Heart right ventricle (tissue), 16 donors: Measurements from ENCODE around the gene GLRA3. TPM values are rescaled to one million over a fixed set of nuclear protein-coding genes. Genes with fewer than 3 reads are reported as not detected.

Experiments
- ATAC-seq, 8 donors: fragments of 200-7000 bp; cut with Tn5 transposase; one replicate each; pipeline ENCODE4 v1.9.1; 2020; ENCODE audit warnings: mild to moderate bottlenecking in 8 of 8, moderate library complexity in 8 of 8, moderate number of reproducible peaks in 1 of 8
- DNase-seq, 2 donors: peaks; one replicate each; pipeline ENCODE4 v3.0.0-alpha.2; 2020
- H3K27ac ChIP-seq, 10 donors: fragments of 200-600 bp; sonication (generic) in 2 of 10; one replicate each; pipeline versions ENCODE4 v1.5.0 to v1.8.0; 2020 to 2022; ENCODE audit warnings: mild to moderate bottlenecking in 3 of 10
- H3K27me3 ChIP-seq, 7 donors: fragments of 200-600 bp; one replicate each; pipeline ENCODE4 v1.8.0; 2021 to 2022; ENCODE audit warnings: mild to moderate bottlenecking in 2 of 7
- H3K36me3 ChIP-seq, 9 donors: fragments of 200-600 bp; sonication (generic) in 1 of 9; one replicate each; pipeline versions ENCODE4 v1.5.0 to v1.8.0; 2020 to 2022; ENCODE audit warnings: mild to moderate bottlenecking in 2 of 9
- H3K4me1 ChIP-seq, 9 donors: fragments of 200-600 bp; sonication (generic) in 1 of 9; one replicate each; pipeline versions ENCODE4 v1.5.0 to v1.8.0; 2020 to 2022; ENCODE audit warnings: mild to moderate bottlenecking in 4 of 9
- H3K4me3 ChIP-seq, 10 donors: fragments of 200-600 bp; sonication (generic) in 2 of 10; one replicate each; pipeline versions ENCODE4 v1.5.0 to v1.8.0; 2020 to 2022; ENCODE audit warnings: mild to moderate bottlenecking in 7 of 10, moderate library complexity in 2 of 10
- H3K9me3 ChIP-seq, 11 donors: fragments of 200-600 bp in 10 of 11; sonication (generic) in 2 of 11; one replicate each; pipeline versions ENCODE4 v1.5.0 to v1.8.0; 2013 to 2022; ENCODE audit warnings: mild to moderate bottlenecking in 2 of 11, control low read depth in 1 of 11, moderate library complexity in 1 of 11
- CTCF ChIP-seq, 9 donors: fragments of 200-600 bp; sonication (generic) in 2 of 9; IDR thresholded peaks; one replicate each; pipeline versions ENCODE4 v1.5.0 to v1.8.0; 2021 to 2022; ENCODE audit warnings: antibody characterized with exemption in 9 of 9, mild to moderate bottlenecking in 5 of 9, moderate library complexity in 1 of 9
- WGBS, 2 donors: extraction: QIAGEN DNeasy Blood & Tissue Kit; methylation state at CpG; one replicate each; pipeline ENCODE4 v1.1.7; 2013; ENCODE audit warnings: inconsistent platforms in 1 of 2; 5-methylcytosine and 5-hydroxymethylcytosine counted together
- intact Hi-C, 10 donors: fragments of 100-400 bp; cut with DNase I; formaldehyde crosslinking; loops; one replicate each; pipeline versions ENCODE4 v1.11.1 to v1.14.2; 2022
- polyA plus RNA-seq, 2 donors: library from polyadenylated mRNA; stranded (reverse); fragments of 200-250 nt; gene quantifications; one replicate each; pipeline ENCODE4 v1.2.3, GENCODE V29; 2013
- total RNA-seq, 10 donors: library from RNA; stranded (reverse); fragmentation: NEBNext Ultra II Directional in 3 of 10; extraction: Animal tissue kit (Norgen Biotek cat#: 25700) in 3 of 10; gene quantifications; one replicate each; pipeline versions ENCODE4 v1.2.1 to v1.2.4, GENCODE V29; 2021 to 2023
- donor health status: Arrhythmogenic right ventricular cardiomyopathy.
- donor health status: ischemic (EF 13 %, LVEDD 7.1; RV severe dilation, severe dysfunction).
- donor health status: healthy with polysubstance abuse.
- donor health status: DM: no; HTN: yes; CAD: no.
- donor health status: DM: no; HTN: no; CAD: no.
- donor health status: ischemic (EF 25% LVEDD 6.9; RV normal size, moderate dysfunction).
- donor health status: ischemic (EF 25% LVEDD 5.7; RV mildly dilated, moderate dysfunction).
- donor health status: healthy.
- donor health status: DM: yes; HTN: yes; CAD: no.
- donor health status: Ischemic cardiomyopathy.
- donor health status: ischemic (EF 35%, LVEDD 5.7; RV mildly dilated, moderate dysfunction).
- donor health status: nonischemic (EF 11% LVEDD 7.7; RV severe dilation, severe dysfunction).
- donor health status: DM: yes; HTN: yes; CAD: no.
- donor health status: PGD.
- donor health status: ischemic (EF 29% LVEDD 5.4; RV normal size, mild dysfunction).
- donor health status: nonischemic (EF 23%, LVEDD 6.1; RV moderate dilation, normal function).

Gene GLRA3
- total and polyA plus RNA-seq, 12 donors: not detected

- no peaks in the 10 kb centered on the region for H3K27me3 ChIP-seq
- WGBS, 2 donors: 38 to 65% methylated on average over 3 of the region's 3 CpGs
- no peaks in the 10 kb centered on the region for H3K9me3 ChIP-seq
- H3K4me3 ChIP-seq: no peak overlapping the region
- DNase-seq (no peak), ATAC-seq (peak in 1 of 8 donors; percentile 39)
- peak overlapping the region in 5 of 10 donors; percentile 6 to 60 (median 24) for H3K27ac ChIP-seq
- TF ChIP-seq CTCF (IDR thresholded peaks at IDR 0.05): no peak
- intact Hi-C loops: loop anchor here in 3 of 10 donors (10.0 kb wide), 2 partner anchors 343 to 353 kb away; no protein-coding TSS in a partner anchor
- peaks cover 0 to 7% (median 0%) of the 10 kb centered on the region in 9 donors for H3K4me1 ChIP-seq
- no peaks in the 10 kb centered on the region for H3K36me3 ChIP-seq
These were observed 111.2 kb downstream of the GLRA3 start for GRCh38 chr4:174717828-174718227.

GRCh38 chr4:174716986-174717770, 111.9 kb downstream of the GLRA3 start:
- H3K4me3 ChIP-seq: no peak overlapping the region
- intact Hi-C loops: loop anchor here in 3 of 10 donors (10.0 kb wide), 2 partner anchors 342 to 352 kb away; no protein-coding TSS in a partner anchor
- ATAC-seq (peak in 2 of 8 donors; percentile 24 to 52), DNase-seq (no peak)
- H3K27me3 ChIP-seq: no peaks in the 10 kb centered on the region
- no peaks in the 10 kb centered on the region for H3K36me3 ChIP-seq
- no peaks in the 10 kb centered on the region for H3K9me3 ChIP-seq
- peak overlapping the region in 6 of 10 donors; percentile 6 to 60 (median 23) for H3K27ac ChIP-seq
- no peak for TF ChIP-seq CTCF (IDR thresholded peaks at IDR 0.05)
- WGBS, 2 donors: 50 to 52% methylated on average over 3 of the region's 3 CpGs
- peaks cover 0 to 7% (median 0%) of the 10 kb centered on the region in 9 donors for H3K4me1 ChIP-seq

- H3K9me3 ChIP-seq: no peaks in the 10 kb centered on the region
- H3K27ac ChIP-seq: no peak overlapping the region
- peak; percentile 6 to 69 (median 58) for TF ChIP-seq CTCF (IDR thresholded peaks at IDR 0.05)
- intact Hi-C loops: loop anchor here in 7 of 10 donors (5.0 to 10.0 kb wide), 4 partner anchors 340 to 352 kb away; no protein-coding TSS in a partner anchor
- H3K36me3 ChIP-seq: no peaks in the 10 kb centered on the region
- no peak overlapping the region for H3K4me3 ChIP-seq
- no peaks in the 10 kb centered on the region for H3K27me3 ChIP-seq
- no peak for DNase-seq
- peak in 2 of 8 donors; percentile 37 to 42 for ATAC-seq
- 39 to 44% methylated on average over 8 of the region's 8 CpGs for WGBS, 2 donors
- H3K4me1 ChIP-seq: peaks cover 0 to 7% (median 0%) of the 10 kb centered on the region in 9 donors
These were observed 114.4 kb downstream of the GLRA3 start for GRCh38 chr4:174714393-174715211.

GRCh38 chr4:174713821-174714220, 115.2 kb downstream of the GLRA3 start:
- ATAC-seq (no peak), DNase-seq (no peak)
- intact Hi-C loops: loop anchor here in 7 of 10 donors (5.0 to 10.0 kb wide), 4 partner anchors 339 to 352 kb away; no protein-coding TSS in a partner anchor
- peaks cover 0 to 7% (median 0%) of the 10 kb centered on the region in 9 donors for H3K4me1 ChIP-seq
- TF ChIP-seq CTCF (IDR thresholded peaks at IDR 0.05): no peak
- WGBS, 2 donors: 45 to 50% methylated on average over 2 of the region's 2 CpGs
- no peak overlapping the region for H3K27ac ChIP-seq
- no peaks in the 10 kb centered on the region for H3K9me3 ChIP-seq
- no peaks in the 10 kb centered on the region for H3K36me3 ChIP-seq
- no peak overlapping the region for H3K4me3 ChIP-seq
- H3K27me3 ChIP-seq: no peaks in the 10 kb centered on the region
